ENCODE data around the gene SLC46A1.

SLC46A1 gene

DNA sequence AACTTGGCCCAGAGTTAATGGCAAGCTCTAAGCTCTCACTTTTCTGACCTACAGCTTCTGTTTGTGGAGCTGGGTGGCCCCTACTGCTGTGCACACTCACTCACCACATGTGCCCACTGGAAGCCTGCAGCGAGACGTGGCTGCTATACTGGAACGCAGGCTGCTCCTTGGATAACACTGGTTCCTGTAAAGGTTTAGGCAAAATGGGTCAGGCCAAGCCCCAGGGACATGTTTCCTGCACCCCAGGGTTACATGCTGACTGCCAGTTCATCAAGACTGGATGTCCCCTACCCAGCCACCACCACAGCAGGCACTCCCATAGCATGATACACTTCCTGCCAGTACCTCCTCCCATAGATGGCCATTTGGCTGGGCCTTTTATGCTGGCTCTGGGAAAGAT, 57.0 kb downstream of the SLC46A1 start:
- DNase-seq: no peak

DNA sequence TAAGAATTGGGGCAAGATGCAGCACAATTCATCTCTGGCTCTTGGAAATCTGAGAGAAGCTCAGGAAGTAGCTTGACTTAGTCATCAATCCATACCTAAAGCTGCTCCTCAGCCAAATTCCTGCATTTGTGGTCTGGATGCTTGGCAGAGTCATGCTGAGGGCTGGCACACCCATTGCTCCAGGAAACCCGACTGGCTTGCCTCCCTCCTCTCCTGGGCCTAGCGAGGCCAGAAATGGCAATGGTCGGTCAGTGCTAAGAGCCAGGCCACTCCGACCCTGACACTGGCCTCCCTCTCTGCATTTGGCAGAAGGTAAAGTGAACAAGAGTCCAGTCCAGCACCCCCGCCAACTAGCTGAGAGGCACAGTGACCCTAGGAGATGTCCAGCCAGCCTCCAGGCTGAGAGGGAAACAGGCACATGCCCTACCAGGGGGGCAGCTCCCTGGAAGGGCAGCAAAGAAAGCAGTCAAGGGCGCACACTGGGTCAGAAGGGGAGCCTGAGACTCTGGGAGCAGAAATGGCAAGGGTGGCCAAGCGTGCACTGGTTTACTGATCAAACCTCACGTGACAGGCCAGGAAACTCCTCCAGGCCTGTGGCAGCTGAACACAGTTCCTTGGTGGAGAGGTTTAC, 58.6 kb downstream of the SLC46A1 start:
- no peak for DNase-seq

DNA sequence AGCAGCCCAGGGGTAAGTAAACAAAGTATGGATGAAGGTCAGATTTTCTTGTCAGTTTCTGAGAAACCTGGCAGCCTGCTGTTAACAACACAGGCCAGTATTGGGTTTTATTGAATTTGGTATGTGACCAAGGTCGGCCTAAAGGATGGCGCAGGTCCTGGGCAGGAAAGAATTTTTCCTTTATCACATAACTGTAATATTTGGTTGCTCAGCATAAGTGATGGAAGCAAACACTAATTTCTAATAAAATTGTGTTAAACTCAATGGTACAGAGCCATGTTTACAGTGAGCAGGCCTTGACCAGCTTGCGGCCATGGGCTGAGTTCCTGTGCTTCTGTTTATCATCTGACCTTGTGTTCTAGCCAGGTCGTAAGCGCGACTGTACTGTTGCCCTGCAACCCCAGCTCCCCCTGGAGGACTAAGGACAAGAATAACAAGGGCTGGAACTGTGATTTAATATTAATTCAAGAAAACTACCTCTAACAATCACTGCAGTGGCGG, 59.2 kb downstream of the SLC46A1 start:
- DNase-seq: no peak

DNA sequence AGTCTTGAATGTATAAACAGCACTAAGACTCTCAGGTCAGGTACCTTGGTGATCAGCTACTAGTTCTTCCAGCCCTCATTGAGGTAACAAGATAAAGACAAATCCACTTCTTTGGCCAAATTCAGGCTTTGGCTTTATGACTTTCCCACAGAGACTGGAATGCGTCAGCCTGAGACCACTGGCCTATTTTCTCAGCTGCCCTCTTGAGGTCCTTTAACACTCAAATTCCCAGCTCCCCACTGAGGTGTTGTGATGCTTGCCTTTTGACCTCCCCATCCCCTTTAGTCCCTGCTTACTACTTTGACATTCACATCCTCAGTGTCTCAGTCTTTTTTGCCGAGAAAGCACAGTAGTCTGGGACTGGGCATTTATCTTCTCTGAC, 59.8 kb downstream of the SLC46A1 start:
- DNase-seq: no peak

DNA sequence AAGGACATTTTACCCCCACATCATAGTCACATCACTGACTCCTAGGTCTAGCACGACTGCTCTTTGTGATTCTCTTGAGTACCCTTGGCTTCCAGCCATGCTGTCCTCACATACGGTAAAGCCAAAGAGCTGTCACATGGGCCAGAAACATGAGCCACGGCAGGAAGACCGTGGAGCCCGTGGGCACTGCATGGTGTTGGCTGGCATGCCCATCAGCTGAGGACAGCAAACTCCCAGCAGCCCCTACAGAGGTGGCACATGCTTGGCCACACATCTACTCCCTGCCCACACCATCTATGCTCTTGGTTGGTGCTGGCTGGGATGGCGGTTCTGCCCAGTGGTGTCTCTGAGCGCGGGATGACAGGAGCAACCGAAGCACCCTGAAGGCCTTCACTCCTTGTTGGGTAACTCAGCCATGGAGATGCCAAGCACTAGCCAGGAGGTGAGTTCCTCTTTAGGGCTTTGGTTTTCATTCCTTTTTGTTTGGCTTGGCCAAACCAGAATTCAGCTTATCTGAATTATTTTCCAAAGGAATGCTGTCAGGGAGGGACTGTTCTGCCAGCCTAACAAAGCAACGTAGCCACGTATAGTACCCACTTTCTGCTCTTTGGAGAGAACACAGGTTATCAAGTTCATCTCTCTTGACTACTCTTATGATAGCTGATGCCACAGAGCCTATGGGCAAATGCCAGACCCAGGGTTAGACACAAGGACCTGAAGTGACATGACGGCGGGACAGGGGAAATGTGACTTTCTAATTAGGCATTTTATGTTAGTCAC, 60.4 kb downstream of the SLC46A1 start:
- no peak for DNase-seq

All from CD4-positive, alpha-beta T cell treated with Interleukin-10 for 1 hour (primary cell).